Measurements from ENCODE around the gene MRNIP.

Gene MRNIP

GRCh38 chr5:179889885-179890284, 31.3 kb upstream of the MRNIP start:
- TF ChIP-seq, protein P1, sequence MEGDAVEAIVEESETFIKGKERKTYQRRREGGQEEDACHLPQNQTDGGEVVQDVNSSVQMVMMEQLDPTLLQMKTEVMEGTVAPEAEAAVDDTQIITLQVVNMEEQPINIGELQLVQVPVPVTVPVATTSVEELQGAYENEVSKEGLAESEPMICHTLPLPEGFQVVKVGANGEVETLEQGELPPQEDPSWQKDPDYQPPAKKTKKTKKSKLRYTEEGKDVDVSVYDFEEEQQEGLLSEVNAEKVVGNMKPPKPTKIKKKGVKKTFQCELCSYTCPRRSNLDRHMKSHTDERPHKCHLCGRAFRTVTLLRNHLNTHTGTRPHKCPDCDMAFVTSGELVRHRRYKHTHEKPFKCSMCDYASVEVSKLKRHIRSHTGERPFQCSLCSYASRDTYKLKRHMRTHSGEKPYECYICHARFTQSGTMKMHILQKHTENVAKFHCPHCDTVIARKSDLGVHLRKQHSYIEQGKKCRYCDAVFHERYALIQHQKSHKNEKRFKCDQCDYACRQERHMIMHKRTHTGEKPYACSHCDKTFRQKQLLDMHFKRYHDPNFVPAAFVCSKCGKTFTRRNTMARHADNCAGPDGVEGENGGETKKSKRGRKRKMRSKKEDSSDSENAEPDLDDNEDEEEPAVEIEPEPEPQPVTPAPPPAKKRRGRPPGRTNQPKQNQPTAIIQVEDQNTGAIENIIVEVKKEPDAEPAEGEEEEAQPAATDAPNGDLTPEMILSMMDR (conservative IDR thresholded peaks at IDR 0.05; ENCODE audit: low read depth), result no peak
- ChIA-PET CTCF (no interaction called here), POLR2A (ENCODE audit: low non-redundant PET) (interaction anchor here (0.6 kb wide), 1 partner anchor 620 kb away, joined by 5 read pairs; no protein-coding TSS in a partner anchor)
- DNase-seq (ENCODE audit: low spot score), result no peak
- no peak overlapping the region for H3K27ac ChIP-seq

- no peak for DNase-seq (ENCODE audit: low spot score)
- CTCF ChIA-PET, result no interaction called here
- TF ChIP-seq, protein P1 (conservative IDR thresholded peaks at IDR 0.05; ENCODE audit: low read depth), result no peak
- H3K27ac ChIP-seq, result peak overlapping the region; percentile 6; the same call in 1 of the 2 replicates
- POLR2A ChIA-PET (ENCODE audit: low non-redundant PET), result interaction anchor here (0.7 kb wide), 1 partner anchor 255 kb away, joined by 3 read pairs; no protein-coding TSS in a partner anchor
Observed at GRCh38 chr5:179887802-179888201, 29.2 kb upstream of the MRNIP start.

GRCh38 chr5:179887095-179887494, 28.5 kb upstream of the MRNIP start:
- DNase-seq (ENCODE audit: low spot score), result no peak
- CTCF ChIA-PET, result no interaction called here
- H3K27ac ChIP-seq, result no peak overlapping the region
- POLR2A ChIA-PET (ENCODE audit: low non-redundant PET), result no interaction called here
- TF ChIP-seq, protein P1 (conservative IDR thresholded peaks at IDR 0.05; ENCODE audit: low read depth), result no peak

- no peak for DNase-seq (ENCODE audit: low spot score)
- POLR2A ChIA-PET (ENCODE audit: low non-redundant PET), result no interaction called here
- CTCF ChIA-PET, result interaction anchor here (0.6 kb wide), 1 partner anchor 1730 kb away, joined by 3 read pairs; no protein-coding TSS in a partner anchor
- TF ChIP-seq, protein P1 (conservative IDR thresholded peaks at IDR 0.05; ENCODE audit: low read depth), result no peak
- H3K27ac ChIP-seq, result no peak overlapping the region
Observed at GRCh38 chr5:179886190-179886911, 27.7 kb upstream of the MRNIP start.

DNA sequence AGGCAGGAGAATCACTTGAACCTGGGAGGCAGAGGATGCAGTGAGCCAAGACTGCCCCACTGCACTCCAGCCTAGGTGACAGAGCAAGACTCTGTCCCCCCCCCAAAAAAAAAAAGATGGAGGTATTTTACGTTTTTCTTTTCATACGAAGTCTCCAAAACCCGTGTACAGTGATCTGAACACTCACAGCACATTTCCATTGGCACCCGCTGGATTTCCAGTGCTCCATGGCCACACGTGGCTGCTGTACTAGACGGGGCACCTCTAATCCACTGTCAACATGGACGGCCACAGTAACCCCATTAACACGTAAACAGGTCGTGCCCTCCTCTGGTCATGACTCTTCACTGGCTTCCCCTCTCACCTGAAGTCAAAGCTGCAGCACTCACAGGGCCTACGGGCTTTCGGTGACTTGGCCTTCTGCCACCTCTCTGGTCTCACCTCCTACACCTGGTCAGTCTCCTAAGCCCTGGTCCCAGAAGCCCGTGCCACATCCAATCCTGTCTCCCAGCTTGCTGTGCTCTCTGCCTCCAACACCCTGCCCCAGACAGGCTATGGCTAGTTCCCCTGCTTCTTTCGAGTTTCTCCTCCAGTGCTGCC, 27.0 kb upstream of the MRNIP start:
- CTCF ChIA-PET, result no interaction called here
- TF ChIP-seq, protein P1 (conservative IDR thresholded peaks at IDR 0.05; ENCODE audit: low read depth), result no peak
- H3K27ac ChIP-seq, result no peak overlapping the region
- POLR2A ChIA-PET (ENCODE audit: low non-redundant PET), result no interaction called here
- DNase-seq (ENCODE audit: low spot score), result no peak

GRCh38 chr5:179883163-179883562, 24.5 kb upstream of the MRNIP start:
- H3K27ac ChIP-seq, result no peak overlapping the region
- CTCF ChIA-PET, result no interaction called here
- no peak for DNase-seq (ENCODE audit: low spot score)
- TF ChIP-seq, protein P1 (conservative IDR thresholded peaks at IDR 0.05; ENCODE audit: low read depth), result no peak
- POLR2A ChIA-PET (ENCODE audit: low non-redundant PET), result no interaction called here

All from RWPE1 (cell line).